Neuronal stem cell (in vitro differentiated cells): ENCODE data around the gene KCNK7.
A peak's percentile ranks its signal among the peaks of the same experiment; 100 is the strongest.

Experiments
- DNase-seq: peaks from one replicate; pipeline ENCODE4 v3.0.0-alpha.2; 2013; ENCODE audit warnings: low spot score
- H2AFZ ChIP-seq: one replicate; pipeline ENCODE4 v1.6.1; 2013; ENCODE audit warnings: mild to moderate bottlenecking, low read length, inconsistent platforms
- H2AK5ac ChIP-seq: 2 replicates; pipeline ENCODE4 v1.6.1; 2013; ENCODE audit warnings: low read depth, mild to moderate bottlenecking, inconsistent platforms, low read length, moderate library complexity, mixed read lengths
- H2BK120ac ChIP-seq: 2 replicates; pipeline ENCODE4 v1.6.1; 2013; ENCODE audit warnings: low read depth, mild to moderate bottlenecking, inconsistent platforms, low read length, moderate library complexity, mixed read lengths
- H2BK12ac ChIP-seq: one replicate; pipeline ENCODE4 v1.6.1; 2013; ENCODE audit warnings: low read length, inconsistent platforms
- H2BK15ac ChIP-seq: 2 replicates; pipeline ENCODE4 v1.6.1; 2013; ENCODE audit warnings: mild to moderate bottlenecking, low read length, inconsistent platforms, mixed read lengths
- H2BK5ac ChIP-seq: one replicate; pipeline ENCODE4 v1.6.1; 2013; ENCODE audit warnings: inconsistent platforms, mild to moderate bottlenecking, low read length, moderate library complexity
- H3K14ac ChIP-seq: one replicate; pipeline ENCODE4 v1.6.1; 2013; ENCODE audit warnings: low read length, inconsistent platforms
- H3K18ac ChIP-seq: 2 replicates; pipeline ENCODE4 v1.6.1; 2013; ENCODE audit warnings: low read length, inconsistent platforms
- H3K23ac ChIP-seq: 2 replicates; pipeline ENCODE4 v1.6.1; 2013; ENCODE audit warnings: low read depth, mild to moderate bottlenecking, mixed read lengths, low read length, inconsistent platforms; ENCODE audit not compliant: poor library complexity
- H3K27ac ChIP-seq: replicated peaks from 3 replicates; pipeline ENCODE4 v1.5.1; 2013; ENCODE audit warnings: low read length, inconsistent platforms
- H3K27me3 ChIP-seq, 3 experiments: 2 replicates each; pipeline ENCODE4 v1.6.1; 2013; ENCODE audit warnings: low read length in 3 of 3, mild to moderate bottlenecking in 2 of 3, inconsistent platforms in 1 of 3, low read depth in 1 of 3, mixed read lengths in 1 of 3, moderate library complexity in 1 of 3; ENCODE audit not compliant: control insufficient read depth in 3 of 3, insufficient read depth in 3 of 3
- H3K36me3 ChIP-seq, 2 donors: replicated peaks in 1 of 2; 2 replicates each; pipeline ENCODE4 v1.6.1; 2013; ENCODE audit warnings: low read length in 2 of 2; ENCODE audit not compliant: control insufficient read depth in 2 of 2, insufficient read depth in 2 of 2
- H3K4ac ChIP-seq: 2 replicates; pipeline ENCODE4 v1.6.1; 2013; ENCODE audit warnings: inconsistent platforms, mild to moderate bottlenecking, low read length, moderate library complexity
- H3K4me1 ChIP-seq, 2 donors: 1 replicate in 1 of 2; 2 replicates in 1 of 2; pipeline ENCODE4 v1.6.1; 2013; ENCODE audit warnings: low read length in 2 of 2, low read depth in 1 of 2; ENCODE audit not compliant: control insufficient read depth in 2 of 2, insufficient read depth in 1 of 2
- H3K4me2 ChIP-seq: one replicate; pipeline ENCODE4 v1.6.1; 2013; ENCODE audit warnings: mild to moderate bottlenecking, low read length, inconsistent platforms; ENCODE audit not compliant: insufficient read depth, poor library complexity, severe bottlenecking
- H3K4me3 ChIP-seq, 2 donors: 2 replicates each; pipeline ENCODE4 v1.5.1; 2013; ENCODE audit warnings: low read length in 2 of 2, mild to moderate bottlenecking in 2 of 2, inconsistent platforms in 1 of 2, moderate library complexity in 1 of 2
- H3K79me1 ChIP-seq: one replicate; pipeline ENCODE4 v1.6.1; 2013; ENCODE audit warnings: low read depth, mild to moderate bottlenecking, inconsistent platforms, low read length, moderate library complexity
- H3K9ac ChIP-seq: one replicate; pipeline ENCODE4 v1.6.1; 2013; ENCODE audit warnings: mild to moderate bottlenecking, low read depth, low read length, inconsistent platforms; ENCODE audit not compliant: poor library complexity
- H3K9me3 ChIP-seq, 2 donors: replicated peaks in 1 of 2; 2 replicates each; pipeline versions ENCODE3 to v1.6.1; 2013; ENCODE audit warnings: low read length in 2 of 2, mild to moderate bottlenecking in 2 of 2, inconsistent platforms in 1 of 2, low read depth in 1 of 2, mixed read lengths in 1 of 2, moderate library complexity in 1 of 2; ENCODE audit not compliant: control insufficient read depth in 2 of 2, insufficient read depth in 1 of 2
- H4K8ac ChIP-seq: one replicate; pipeline ENCODE4 v1.6.1; 2013; ENCODE audit warnings: low read depth, mild to moderate bottlenecking, inconsistent platforms, low read length, moderate library complexity
- H4K91ac ChIP-seq: one replicate; pipeline ENCODE4 v1.6.1; 2013; ENCODE audit warnings: low read length, low read depth, mild to moderate bottlenecking, inconsistent platforms; ENCODE audit not compliant: poor library complexity
- WGBS, 2 donors: extraction: QIAGEN DNeasy Blood & Tissue Kit; methylation state at CpG; one replicate each; pipeline ENCODE4 v1.1.7; 2013; ENCODE audit warnings: missing lambda C conversion rate in 2 of 2, mixed read lengths in 1 of 2; ENCODE audit not compliant: insufficient read length in 2 of 2, insufficient replicate concordance in 1 of 2; ENCODE audit errors: extremely low coverage in 2 of 2; 5-methylcytosine and 5-hydroxymethylcytosine counted together

The KCNK7 gene

DNA sequence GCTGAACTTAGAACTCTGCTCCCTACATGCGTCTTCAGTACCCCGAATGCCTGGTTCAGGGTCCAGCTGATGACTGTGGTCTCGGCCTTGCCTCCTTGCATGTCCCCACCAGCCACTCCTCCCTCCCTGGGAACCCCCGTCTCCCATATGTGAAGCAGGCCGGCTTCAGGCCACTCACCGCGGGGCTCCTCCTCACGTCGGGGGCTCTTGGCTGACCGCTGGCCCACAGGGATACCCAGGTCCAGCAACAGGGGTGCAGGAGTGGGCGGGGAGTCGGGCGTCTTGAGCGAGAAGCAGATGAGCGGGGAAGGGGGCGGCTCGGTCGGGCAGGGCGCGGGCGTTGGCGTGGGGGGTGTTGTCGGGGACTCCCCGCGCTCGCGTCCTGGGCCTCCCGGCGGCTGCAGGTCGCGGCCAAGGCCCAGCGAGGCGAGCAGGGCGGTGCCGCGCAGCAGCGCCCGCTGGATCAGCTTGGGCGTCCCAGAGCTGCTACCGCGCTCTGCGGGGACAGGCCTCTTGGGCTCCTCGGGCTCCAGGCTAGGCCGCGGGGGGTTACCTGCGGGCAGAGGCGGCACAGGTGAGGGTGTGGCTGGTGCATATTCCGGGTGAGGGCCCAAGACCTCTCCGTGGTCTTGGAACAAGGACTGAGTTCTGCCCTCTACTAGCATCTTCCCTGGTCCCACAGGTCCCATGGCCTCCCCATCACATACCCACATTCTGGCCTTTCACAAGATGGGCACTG lies 3.8 kb upstream of the KCNK7 start:
- no peak overlapping the region for H3K18ac ChIP-seq
- H2BK5ac ChIP-seq = no peak overlapping the region
- no peak overlapping the region for H3K4me2 ChIP-seq
- H2AFZ ChIP-seq = no peak overlapping the region
- no peak overlapping the region for H4K91ac ChIP-seq
- no peak overlapping the region for H2AK5ac ChIP-seq
- no peaks in the 10 kb centered on the region for H3K27me3 ChIP-seq
- no peak overlapping the region for H2BK120ac ChIP-seq
- no peak overlapping the region for H2BK12ac ChIP-seq
- H3K14ac ChIP-seq = no peak overlapping the region
- no peak overlapping the region for H3K23ac ChIP-seq
- no peak overlapping the region for H3K27ac ChIP-seq
- WGBS, 2 donors = no CpG with 5 or more reads among the region's 49 CpGs
- H3K36me3 ChIP-seq = peaks cover 26 to 56% of the 10 kb centered on the region in 2 donors
- peak overlapping the region; percentile 30 for H3K9ac ChIP-seq
- H3K4ac ChIP-seq = no peak overlapping the region
- no peak overlapping the region for H4K8ac ChIP-seq
- no peak overlapping the region for H2BK15ac ChIP-seq
- H3K9me3 ChIP-seq = no peaks in the 10 kb centered on the region
- no peaks in the 10 kb centered on the region for H3K4me1 ChIP-seq
- DNase-seq = no peak
- H3K79me1 ChIP-seq = no peaks in the 10 kb centered on the region
- no peak overlapping the region for H3K4me3 ChIP-seq

DNA sequence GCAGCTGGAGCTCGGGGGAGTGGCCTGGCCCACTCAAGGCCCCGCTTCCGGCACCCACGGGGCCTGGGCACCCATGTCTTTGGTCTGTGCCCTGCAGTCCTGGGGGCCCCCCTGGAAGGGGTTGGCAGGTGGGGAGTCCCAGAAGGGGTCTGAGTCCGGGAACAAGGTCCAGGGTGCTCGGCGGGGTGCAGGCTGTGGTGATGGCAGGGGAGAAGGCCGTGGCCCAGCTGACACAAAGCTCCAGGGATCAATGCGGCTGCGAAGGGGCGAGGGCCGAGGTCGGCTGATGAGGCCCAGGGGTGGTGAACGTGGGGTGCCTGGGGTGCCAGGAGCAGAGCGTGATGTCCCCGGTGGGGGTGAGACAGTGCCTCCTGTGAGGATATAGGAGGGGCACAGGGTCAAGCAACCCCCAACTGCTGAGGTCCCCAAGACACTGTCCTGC lies 2.7 kb upstream of the KCNK7 start:
- no peak overlapping the region for H2BK120ac ChIP-seq
- no peak overlapping the region for H3K14ac ChIP-seq
- DNase-seq = no peak
- no peak overlapping the region for H3K4me2 ChIP-seq
- H3K23ac ChIP-seq = no peak overlapping the region
- H3K9me3 ChIP-seq = no peaks in the 10 kb centered on the region
- no peak overlapping the region for H2AK5ac ChIP-seq
- no peak overlapping the region for H4K91ac ChIP-seq
- H3K4me3 ChIP-seq = no peak overlapping the region
- H3K36me3 ChIP-seq = peaks cover 19 to 45% of the 10 kb centered on the region in 2 donors
- no peak overlapping the region for H2BK12ac ChIP-seq
- peaks cover 0 to 3% of the 10 kb centered on the region in 2 donors for H3K4me1 ChIP-seq
- peaks cover 0 to 5% (median 2%) of the 10 kb centered on the region in 3 experiments for H3K27me3 ChIP-seq
- no peak overlapping the region for H2AFZ ChIP-seq
- H2BK5ac ChIP-seq = no peak overlapping the region
- no peak overlapping the region for H3K9ac ChIP-seq
- no CpG with 5 or more reads among the region's 16 CpGs for WGBS, 2 donors
- no peak overlapping the region for H3K4ac ChIP-seq
- peaks cover 2% of the 10 kb centered on the region for H3K79me1 ChIP-seq
- no peak overlapping the region for H3K27ac ChIP-seq
- peak overlapping the region; percentile 43 for H4K8ac ChIP-seq
- H3K18ac ChIP-seq = no peak overlapping the region
- H2BK15ac ChIP-seq = no peak overlapping the region

DNA sequence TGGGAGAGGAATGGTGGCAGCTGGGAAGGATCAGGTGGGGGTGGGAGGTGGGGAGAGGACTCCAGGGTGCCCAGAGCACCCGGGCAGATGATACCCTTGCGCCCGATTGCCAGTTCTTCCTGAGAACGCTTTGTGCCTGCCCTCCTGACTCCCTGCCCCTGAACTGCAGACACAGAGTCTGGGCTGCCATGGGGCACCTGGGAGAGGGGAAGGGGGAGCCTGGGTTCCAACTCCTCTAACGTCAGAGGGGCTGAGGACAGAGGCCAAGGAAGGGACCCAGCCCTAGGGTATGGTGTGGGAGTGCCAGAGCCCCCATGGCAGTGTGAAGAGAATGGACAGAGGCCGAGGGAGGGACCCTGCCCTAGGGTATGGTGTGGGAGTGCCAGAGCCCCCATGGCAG lies 920 bp upstream of the KCNK7 start:
- H2BK15ac ChIP-seq = no peak overlapping the region
- H2BK5ac ChIP-seq = no peak overlapping the region
- no peak overlapping the region for H3K14ac ChIP-seq
- no peak overlapping the region for H3K23ac ChIP-seq
- no peak overlapping the region for H3K4me2 ChIP-seq
- peaks cover 0 to 3% of the 10 kb centered on the region in 2 donors for H3K9me3 ChIP-seq
- H2AK5ac ChIP-seq = no peak overlapping the region
- H3K4me3 ChIP-seq = no peak overlapping the region
- H4K8ac ChIP-seq = no peak overlapping the region
- peak overlapping the region; percentile 37 for H3K9ac ChIP-seq
- no peak overlapping the region for H2BK120ac ChIP-seq
- H2BK12ac ChIP-seq = no peak overlapping the region
- H4K91ac ChIP-seq = no peak overlapping the region
- no peak overlapping the region for H2AFZ ChIP-seq
- H3K79me1 ChIP-seq = peaks cover 2% of the 10 kb centered on the region
- no peak overlapping the region for H3K4ac ChIP-seq
- no peak overlapping the region for H3K27ac ChIP-seq
- peaks cover 3 to 4% of the 10 kb centered on the region in 2 donors for H3K4me1 ChIP-seq
- peaks cover 0 to 15% (median 6%) of the 10 kb centered on the region in 3 experiments for H3K27me3 ChIP-seq
- peaks cover 18 to 37% of the 10 kb centered on the region in 2 donors for H3K36me3 ChIP-seq
- DNase-seq = no peak
- no peak overlapping the region for H3K18ac ChIP-seq
- WGBS, 2 donors = no CpG with 5 or more reads among the region's 6 CpGs

DNA sequence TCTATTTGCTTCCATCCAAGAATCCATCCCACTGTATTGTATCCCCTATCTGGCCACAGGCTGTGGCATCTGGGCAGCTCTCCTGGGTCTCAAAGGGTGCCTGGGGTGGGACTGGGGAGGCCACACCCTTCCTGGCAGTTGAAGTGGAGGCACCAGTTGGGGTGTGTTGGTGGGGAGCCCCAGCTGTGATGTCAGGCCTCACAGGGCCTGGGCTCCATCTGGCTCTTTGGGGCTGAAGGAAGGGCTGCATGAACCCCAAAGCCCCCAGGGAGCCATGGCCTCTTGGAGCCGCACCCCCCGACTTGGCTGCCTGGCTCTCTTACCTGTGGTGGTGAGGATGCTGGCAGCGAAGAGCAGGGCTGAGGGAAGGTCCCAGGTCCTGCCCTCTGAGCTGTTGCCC lies 469 bp downstream of the KCNK7 start:
- Histone ChIP-seq H3K23ac (no peak overlapping the region), H3K27me3 (peaks cover 0 to 20% (median 6%) of the 10 kb centered on the region in 3 experiments), H4K91ac (no peak overlapping the region), H3K4me2 (no peak overlapping the region), H3K79me1 (peaks cover 2% of the 10 kb centered on the region), H3K14ac (no peak overlapping the region), H2BK12ac (no peak overlapping the region), H3K9me3 (peaks cover 0 to 3% of the 10 kb centered on the region in 2 donors), H2AFZ (no peak overlapping the region), H3K36me3 (peaks cover 17 to 25% of the 10 kb centered on the region in 2 donors), H3K4ac (no peak overlapping the region), H2AK5ac (peak overlapping the region; percentile 30), H3K18ac (no peak overlapping the region), H2BK120ac (no peak overlapping the region), H3K4me3 (no peak overlapping the region), H4K8ac (no peak overlapping the region), H3K9ac (peak overlapping the region; percentile 0), H2BK15ac (no peak overlapping the region), H3K27ac (no peak overlapping the region), H3K4me1 (peaks cover 5 to 6% of the 10 kb centered on the region in 2 donors), H2BK5ac (no peak overlapping the region)
- DNase-seq = no peak
- no CpG with 5 or more reads among the region's 3 CpGs for WGBS, 2 donors
